HG02970 (cell line): ENCODE data around the gene FGFR2.

ENCODE experiments used
- ATAC-seq: cut with Tn5 transposase; IDR thresholded peaks from one replicate; pipeline ENCODE4 v1.9.1; 2021; ENCODE audit warnings: mild to moderate bottlenecking, moderate library complexity, moderate number of reproducible peaks; ENCODE audit not compliant: unreplicated experiment, low FRiP score

The FGFR2 gene

DNA sequence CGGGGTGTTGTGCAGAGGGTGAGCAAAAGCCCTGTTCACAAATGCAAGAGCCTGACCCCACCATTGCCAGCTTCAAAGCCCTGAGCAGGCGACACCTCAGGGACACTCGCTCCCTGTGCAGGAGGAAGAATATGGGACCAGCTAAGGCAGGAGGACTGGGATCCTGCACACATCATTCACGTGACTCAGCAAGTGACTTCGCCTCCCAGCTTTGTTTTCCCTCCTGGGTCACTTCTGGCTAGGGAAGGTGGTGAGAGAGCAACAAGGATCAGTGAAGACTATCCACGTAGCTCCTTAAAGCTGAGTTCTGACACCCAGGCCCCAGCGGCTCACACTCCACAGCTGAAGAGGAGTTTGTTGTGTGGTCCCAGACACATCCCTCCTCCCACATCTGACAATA is 164.3 kb downstream of the FGFR2 start:
- ATAC-seq: no peak

GRCh38 chr10:121428867-121429266 is 169.4 kb downstream of the FGFR2 start:
- no peak for ATAC-seq
